ENCODE data around the gene LGI4. TPM values are rescaled to one million over a fixed set of nuclear protein-coding genes. Genes with fewer than 3 reads are reported as not detected.
"Not testable (repeated sequence)": the region's sequence is repeated elsewhere in the genome, so short reads cannot be mapped to it uniquely, and the experiment has no call there.

The LGI4 gene
- polyA plus RNA-seq, 3 donors: 3.7 to 34.8 (median 20.6) TPM

DNA sequence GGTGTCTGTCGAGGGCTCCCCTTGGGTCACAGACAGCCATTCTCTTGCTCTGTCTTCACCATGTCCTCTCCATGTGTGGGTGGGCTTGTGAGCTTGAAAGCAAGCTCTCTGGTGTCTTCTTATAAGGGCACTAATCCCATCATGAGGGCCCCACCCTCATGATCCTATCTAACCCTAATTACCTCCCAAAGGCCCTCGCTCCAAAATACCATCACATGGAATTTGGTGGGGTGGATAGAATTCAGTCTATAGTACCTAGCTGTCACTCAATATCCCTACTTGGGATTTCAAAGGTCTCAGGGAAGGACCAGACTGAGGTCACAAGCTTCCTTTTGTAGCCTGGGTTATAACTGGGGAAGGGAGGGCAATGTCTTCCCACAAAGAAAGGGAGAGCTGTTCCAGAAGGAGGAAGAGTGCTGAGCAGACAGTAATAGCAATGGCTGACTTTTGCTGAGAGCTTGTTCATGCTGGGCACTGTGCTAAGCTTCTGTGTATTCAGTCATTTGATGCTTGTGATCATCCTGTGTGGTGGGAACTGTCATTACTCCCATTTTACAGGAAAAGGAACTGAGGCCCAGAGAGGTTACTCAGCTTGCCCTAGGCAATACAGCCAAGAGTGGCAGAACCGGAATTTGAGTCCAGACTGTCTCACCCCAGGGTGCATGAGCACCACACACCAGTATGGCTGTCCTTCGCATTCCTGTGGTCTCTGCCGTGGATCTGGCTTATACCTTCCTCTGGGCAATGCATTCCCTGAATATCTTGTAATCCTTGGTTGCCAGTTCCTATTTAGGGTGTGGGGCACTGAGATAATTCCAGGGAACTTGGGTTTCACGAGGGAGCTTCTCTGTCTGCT, 27.8 kb upstream of the LGI4 start:
- H3K27ac ChIP-seq (ENCODE audit: low read depth, low read length): no peak overlapping the region
- WGBS, 3 donors: 85 to 96% (median 85%) methylated on average over 6 of the region's 6 CpGs

DNA sequence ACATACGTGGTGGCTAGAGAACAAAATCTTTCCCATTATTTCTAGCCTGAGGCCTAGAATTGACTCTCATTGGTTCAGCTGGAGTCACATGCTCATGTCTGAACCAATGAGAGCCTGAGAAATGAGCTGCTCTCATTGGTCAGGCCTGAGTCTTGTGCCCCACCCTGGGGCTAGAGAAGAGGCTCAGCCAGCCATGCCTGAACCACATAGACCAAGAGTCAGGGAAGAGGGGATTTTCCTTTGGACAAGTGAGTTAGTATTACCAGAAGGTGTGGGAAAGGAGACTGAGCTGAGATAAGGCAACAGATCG, 26.5 kb upstream of the LGI4 start:
- 92 to 99% (median 92%) methylated on average over 2 of the region's 2 CpGs for WGBS, 3 donors

DNA sequence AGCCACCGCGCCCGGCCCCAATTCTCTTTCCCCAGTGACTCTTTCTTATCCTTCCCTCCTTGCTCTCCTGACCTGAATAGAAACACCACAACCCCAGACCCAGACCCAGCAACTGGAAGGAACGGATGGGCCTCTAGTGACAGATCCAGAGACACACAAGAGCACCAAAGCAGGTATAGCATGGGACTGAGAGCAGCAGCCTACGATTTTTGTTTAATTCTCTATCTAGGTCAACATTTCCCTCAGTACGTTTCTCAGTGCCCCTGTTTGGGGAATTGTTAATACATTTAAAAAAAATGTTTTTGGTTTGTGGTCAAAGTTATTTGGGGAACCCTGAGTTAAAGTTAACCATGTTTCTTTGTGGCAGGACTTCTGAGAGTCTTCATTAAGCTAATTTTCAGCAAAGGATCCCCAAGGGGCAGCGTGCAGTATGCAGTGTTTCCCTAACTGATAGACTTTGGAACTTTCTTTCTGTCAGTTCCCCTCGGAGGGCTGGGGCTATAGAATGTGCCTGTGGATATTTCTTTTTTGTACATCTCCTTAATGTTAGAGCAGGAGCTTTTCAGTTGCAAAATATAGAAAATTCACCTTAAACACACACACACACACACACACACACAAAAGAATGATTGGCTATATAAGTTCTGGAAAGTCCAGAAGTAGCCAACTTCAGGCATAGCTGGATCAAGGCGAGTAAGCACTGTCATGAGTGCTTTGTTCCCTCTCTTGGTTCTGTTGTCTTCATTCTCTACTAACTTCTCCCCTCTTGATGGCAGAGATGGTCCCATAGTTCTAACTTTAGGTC, 26.0 kb upstream of the LGI4 start:
- no peak overlapping the region for H3K27ac ChIP-seq (ENCODE audit: low read depth, low read length)
- WGBS, 3 donors: 84 to 96% (median 94%) methylated on average over 9 of the region's 9 CpGs

More for the DNA sequence above, 26.5 kb upstream of the LGI4 start:
- H3K27ac ChIP-seq (ENCODE audit: low read depth, low read length): no peak overlapping the region

DNA sequence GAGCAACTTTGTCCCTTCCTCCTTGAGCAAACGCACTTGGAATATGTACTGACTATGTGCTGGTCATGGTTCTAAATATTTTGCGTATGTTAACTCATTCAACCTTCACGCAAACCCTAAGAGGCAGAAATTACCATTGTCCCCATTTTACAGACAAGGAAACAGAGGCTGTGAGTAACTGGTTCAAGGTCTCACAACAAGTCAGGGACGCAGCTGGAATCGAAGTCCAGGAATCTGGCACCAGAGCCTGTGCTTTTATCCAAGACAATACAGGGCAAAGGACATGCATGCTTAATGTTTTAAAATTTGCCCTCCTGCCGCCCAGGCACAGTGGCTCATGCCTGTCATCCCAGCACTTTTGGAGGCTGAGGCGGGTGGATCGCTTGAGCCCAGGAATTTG, 24.7 kb upstream of the LGI4 start:
- WGBS, 3 donors: 73 to 94% (median 89%) methylated on average over 8 of the region's 8 CpGs

DNA sequence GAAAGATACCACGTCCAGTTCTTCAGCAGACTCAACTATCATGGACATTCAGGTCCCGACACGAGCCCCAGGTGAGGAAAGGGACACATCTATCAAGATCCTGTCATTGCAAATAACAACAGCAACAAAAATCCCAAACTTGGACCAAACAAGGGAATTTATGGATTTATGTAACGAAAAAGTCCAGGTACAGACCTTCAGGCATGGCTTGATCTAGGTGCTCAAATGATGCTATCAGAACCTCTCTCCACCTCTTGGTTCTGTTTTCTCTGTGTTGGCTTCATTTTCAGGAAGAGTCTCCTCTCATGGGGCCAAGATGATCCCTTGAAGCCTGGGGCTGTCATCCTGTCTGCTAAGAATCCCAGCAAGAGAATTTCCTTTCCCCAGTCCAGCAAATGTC, 22.6 kb upstream of the LGI4 start:
- no peak overlapping the region for H3K27ac ChIP-seq (ENCODE audit: low read depth, low read length)
- WGBS, 3 donors: 88 to 99% (median 99%) methylated on average over 4 of the region's 4 CpGs

More for the DNA sequence above, 24.7 kb upstream of the LGI4 start:
- H3K27ac ChIP-seq (ENCODE audit: low read depth, low read length): no peak overlapping the region

DNA sequence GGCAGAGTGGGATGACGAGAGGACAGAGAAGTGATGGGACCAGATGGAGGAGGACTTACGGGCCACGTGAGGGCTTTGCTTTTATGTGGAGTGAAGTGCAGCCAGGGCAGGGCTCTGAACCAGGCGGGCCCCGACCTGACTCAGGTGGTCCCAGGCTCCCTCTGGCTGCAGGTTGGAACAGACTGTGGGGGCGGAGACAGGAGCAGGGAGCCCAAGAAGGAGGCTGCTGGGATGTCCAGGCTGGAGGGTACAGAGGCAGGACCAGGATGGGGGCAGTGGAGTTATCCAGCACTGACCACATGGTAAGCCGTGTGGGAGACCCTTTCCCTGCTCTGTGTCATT, 21.8 kb upstream of the LGI4 start:
- no peak overlapping the region for H3K27ac ChIP-seq (ENCODE audit: low read depth, low read length)
- WGBS, 3 donors: 67 to 93% (median 93%) methylated on average over 7 of the region's 7 CpGs

DNA sequence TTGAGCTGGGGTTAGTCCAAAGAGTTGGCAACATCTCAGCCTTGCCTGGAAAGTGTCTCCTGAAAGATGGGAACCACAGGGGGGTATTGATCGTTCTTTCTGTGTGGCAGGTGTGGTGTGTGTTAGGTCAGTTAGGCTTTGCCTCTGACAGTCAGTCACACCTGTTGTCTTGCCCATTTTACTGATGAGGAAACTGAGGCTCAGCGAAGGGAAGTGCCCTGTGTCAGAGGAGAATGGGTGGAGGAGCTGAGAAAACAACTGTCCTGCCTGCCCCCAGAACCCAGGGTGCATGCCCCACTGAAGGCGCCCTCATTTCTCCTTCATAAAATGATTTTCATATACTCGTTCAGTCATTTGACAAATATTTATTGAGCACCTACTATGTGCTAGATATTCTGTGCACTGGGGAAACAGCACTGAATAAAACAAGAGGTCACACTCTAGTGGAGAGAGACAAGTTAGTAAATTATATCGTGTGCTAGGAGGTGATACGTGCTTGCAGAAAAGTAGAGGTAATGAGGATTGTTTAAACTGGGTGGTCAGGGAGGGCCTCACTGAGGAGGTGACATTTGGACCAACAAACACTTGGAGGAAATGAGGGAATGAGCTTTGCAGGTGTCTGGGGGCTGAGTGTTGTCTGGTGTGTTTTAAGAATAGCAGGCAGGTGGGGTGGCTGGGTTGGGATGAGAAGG, 21.3 kb upstream of the LGI4 start:
- H3K27ac ChIP-seq (ENCODE audit: low read depth, low read length): no peak overlapping the region
- WGBS, 3 donors: 76 to 90% (median 87%) methylated on average over 6 of the region's 6 CpGs

DNA sequence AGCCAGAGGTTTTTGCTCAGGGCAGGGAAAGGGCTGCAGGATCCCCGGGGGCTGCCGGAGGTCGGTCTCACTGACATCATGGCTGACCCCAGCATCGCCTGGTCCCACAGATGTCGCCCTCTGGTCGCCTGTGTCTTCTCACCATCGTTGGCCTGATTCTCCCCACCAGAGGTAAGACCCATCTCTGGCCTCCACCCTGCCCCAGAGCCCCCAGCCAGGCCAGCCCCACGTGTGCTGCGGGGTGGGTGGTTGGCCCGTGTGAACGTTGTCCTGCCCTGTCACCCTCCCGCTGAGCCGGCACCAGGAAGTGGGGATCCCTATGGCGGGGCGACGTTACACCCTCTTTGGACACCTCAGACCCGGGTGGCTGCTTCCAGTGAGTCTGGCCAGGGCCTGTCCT, 20.6 kb upstream of the LGI4 start:
- WGBS, 3 donors: 9 to 27% (median 9%) methylated on average over 17 of the region's 17 CpGs
- no peak overlapping the region for H3K27ac ChIP-seq (ENCODE audit: low read depth, low read length)

DNA sequence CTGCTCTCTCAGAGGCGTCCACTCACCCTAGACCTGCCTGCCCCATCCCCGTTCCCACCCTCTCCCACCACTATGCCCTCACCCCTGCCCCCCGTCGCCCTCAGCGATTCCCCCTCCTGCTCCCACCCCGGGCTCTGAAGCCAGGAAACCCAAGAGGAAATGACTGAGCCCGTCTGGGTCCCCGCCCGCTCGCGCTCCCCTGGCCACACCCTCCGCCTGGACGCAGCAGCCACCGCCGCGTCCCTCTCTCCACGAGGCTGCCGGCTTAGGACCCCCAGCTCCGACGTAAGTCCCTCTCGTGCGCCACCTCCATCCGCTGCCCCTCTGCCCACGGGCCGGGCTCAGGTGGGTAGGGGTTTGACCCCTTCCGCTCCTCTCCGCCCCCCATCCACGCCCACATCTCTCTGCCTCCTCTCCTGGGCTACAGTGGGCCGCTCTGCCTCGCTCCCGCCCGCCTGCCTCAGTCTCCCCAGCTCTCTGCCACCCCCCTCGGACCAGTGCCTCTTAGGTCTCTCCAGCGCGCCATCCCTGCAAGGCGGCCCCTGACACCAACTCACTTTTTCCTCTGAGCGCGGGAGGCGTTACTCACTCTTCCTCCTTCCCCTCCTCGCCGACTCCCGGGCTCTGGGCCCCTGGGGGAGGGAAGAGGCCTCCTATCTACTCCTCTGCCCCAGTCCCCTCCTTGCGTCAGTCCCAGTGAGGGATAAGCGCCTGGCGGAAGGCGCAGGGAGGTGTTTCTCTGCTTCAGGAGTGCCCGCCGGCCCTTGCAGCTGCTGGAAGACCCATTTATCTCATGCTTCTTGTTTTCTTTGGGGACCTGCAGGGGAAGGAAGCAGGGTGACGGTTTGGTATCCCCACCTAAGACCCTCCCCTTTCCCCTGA, 19.9 kb upstream of the LGI4 start, which contains the start of gene FXYD5:
FXYD5 (plus strand) TSS at position 211 of the 882 bp plus-strand sequence. CDS start 816 bp downstream, outside the sequence.
- 1% methylated on average over 44 to 49 of the region's 49 CpGs for WGBS, 3 donors
- peak within 1 kb of the TSS; percentile 12 for H3K27ac ChIP-seq (ENCODE audit: low read depth, low read length)

DNA sequence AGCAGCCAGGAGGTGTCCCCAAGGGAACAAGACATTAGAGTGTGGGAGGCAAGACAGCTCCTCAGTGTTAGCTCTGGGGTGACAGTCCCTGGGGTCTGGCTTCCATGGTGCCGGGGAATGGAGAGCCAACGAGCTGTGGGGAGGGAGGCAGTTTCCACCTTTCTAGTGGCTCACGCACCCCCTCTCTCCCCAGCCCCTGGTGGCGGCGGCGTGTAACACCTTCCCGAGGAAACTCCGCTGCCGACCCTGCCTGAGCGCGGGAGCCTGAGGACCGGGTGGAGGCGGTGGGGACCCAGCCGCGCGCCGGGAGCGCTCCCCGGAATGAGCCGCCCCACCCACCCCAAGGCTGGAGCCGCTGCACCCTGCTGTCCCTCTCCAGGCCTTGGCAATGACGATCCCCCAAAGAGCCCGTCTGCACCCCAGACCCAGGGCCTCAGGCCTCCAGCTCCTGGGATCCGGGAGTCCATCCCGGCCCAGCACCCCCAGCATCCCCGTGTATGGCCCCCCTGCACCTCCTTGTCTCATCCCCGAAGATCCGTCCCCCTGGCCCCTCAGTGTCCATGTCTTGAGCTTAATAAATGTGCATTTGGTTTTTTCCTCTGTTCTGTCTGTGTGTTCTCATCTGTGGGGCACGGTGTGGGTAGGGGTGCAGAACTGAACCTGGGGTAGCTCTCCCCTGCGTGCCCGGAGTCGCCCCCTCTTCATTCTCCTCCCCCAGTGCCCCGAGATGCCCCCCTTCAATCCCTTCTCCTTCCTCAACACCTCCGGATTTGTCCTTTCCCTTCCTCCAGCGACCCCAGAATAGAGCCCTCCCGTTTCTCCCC, 19.1 kb upstream of the LGI4 start:
- H3K27ac ChIP-seq (ENCODE audit: low read depth, low read length): no peak overlapping the region
- WGBS, 3 donors: 0 to 2% (median 1%) methylated on average over 28 to 36 of the region's 36 CpGs

DNA sequence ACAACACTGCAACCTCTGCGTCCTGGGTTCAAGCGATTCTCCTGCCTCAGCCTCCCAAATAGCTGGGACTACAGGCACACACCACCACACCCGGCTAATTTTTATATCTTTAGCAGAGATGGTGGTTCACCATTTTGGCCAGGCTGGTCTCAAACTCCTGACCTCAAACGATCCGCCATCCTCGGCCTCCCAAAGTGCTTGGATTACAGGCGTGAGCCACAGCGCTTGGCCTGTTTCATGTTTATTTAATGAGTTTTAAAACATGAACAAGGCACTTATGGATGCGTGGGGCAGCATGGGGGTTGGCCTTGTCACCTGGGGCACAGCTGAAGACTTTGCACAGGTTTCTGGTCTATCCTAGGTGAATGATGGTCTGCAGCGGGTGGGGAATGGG, 18.3 kb upstream of the LGI4 start:
- not testable (repeated sequence) for H3K27ac ChIP-seq (ENCODE audit: low read depth, low read length)
- WGBS, 3 donors: 54 to 74% (median 67%) methylated on average over 10 of the region's 10 CpGs

DNA sequence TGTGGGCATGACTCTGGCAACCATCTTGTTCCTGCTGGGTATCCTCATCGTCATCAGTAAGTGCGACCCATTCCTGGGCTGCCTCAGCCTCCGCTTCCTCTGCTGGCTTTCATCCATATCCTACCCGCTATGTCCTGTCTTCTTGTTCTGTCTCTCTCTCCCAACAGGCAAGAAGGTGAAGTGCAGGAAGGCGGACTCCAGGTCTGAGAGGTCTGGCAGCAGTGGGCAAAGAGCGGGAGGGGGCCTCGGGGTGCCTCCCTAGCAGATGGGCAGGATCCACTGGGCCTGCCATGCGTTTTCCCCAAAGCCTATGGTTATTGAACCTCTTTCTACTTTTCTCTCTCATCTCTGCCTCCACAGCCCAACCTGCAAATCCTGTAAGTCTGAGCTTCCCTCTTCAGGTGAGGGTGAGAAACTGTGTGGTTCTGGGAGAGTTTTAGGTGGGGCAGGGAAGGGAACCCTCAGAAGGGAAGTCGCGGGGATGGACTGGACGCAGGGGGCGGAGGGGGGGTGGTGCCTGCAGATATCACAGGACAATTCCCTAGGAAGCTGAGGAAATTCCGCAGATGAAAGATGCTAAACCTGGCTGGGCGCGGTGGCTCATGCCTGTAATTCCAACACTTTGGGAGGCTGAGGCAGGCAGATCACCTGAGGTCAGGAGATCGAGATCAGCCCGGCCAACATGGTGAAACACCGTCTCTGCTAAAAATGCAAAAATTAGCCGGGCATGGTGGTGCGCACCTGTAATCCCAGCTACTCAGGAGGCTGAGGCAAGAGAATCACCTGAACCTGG, 16.6 kb upstream of the LGI4 start:
- WGBS, 3 donors: 78 to 89% (median 87%) methylated on average over 20 of the region's 20 CpGs
- no peak overlapping the region for H3K27ac ChIP-seq (ENCODE audit: low read depth, low read length)

DNA sequence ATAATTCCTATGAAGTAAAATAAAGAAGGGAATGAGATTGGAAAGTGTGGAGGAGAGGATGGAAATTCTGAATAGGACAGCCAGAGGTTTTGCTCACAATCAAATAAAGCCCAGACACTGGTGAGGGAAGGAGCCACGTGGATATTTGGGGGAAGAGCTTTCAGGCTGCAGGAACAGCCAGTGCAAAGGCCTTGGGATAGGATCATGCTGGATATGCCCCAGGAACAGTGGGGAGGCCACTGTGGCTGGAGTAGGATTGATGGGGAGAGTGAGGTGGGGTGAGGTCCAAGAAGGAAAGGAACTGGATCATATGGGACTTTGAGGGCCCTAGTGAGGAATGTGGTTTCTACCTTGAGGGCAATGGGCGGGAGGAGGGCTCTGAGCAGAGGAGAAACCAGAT, 15.6 kb upstream of the LGI4 start:
- no peak overlapping the region for H3K27ac ChIP-seq (ENCODE audit: low read depth, low read length)
- 62 to 79% (median 71%) methylated on average over 2 of the region's 2 CpGs for WGBS, 3 donors

DNA sequence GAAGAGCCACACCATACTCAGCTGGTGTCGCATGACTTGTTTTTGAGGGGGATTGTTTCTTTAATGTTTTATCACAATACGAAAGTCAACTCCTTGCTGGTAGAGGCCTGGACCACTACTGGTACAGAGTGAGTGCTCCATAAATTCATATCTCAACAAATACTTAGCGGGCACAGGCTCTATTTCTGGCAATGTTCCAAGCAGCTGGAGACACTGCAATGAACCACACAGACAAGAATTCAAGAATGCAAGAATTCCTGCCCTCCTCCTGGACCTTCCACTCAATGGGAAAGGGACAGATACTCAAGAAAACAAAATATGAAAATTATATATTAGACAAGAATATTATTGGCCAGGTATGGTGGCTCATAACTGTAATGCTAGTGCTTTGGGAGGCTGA, 14.6 kb upstream of the LGI4 start:
- WGBS, 3 donors: 90 to 92% (median 90%) methylated on average over 3 of the region's 3 CpGs
- no peak overlapping the region for H3K27ac ChIP-seq (ENCODE audit: low read depth, low read length)

DNA sequence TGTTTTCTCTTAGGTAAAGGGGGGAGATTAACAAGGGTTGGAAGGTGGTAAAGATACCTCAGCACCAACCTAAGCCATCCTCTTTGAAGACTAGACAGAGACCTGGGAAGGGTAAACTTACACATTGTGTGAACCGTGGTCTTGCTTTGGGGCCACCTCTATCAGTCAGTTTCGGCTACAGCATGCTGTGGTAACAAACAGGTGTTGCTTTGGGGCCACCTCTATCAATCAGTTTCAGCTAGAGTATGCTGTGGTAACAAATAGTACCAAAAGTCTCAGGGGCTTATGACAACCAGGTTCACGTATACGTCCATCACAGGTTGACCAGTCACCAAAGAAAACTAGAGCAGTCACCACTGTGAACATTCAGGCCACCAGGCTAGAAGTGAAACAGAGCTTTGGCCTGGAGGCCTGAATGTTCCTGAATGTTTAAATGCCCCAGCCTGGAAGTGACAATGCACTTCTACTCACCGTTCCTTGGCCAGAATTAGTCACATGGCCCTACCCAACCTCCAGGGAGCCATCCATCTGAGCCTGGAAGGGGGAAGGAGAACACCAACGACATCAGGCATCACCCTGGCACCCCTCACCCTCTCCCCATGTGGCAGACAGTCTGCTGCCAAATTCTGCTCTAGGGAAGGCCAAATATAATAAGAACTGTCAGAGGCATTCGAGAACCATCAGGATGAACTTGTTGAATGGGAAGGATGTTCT, 12.0 kb upstream of the LGI4 start:
- no peak overlapping the region for H3K27ac ChIP-seq (ENCODE audit: low read depth, low read length)
- WGBS, 3 donors: 69 to 78% (median 70%) methylated on average over 7 of the region's 7 CpGs

Measured in adipose tissue (tissue), 3 donors.